Hematopoietic multipotent progenitor cell treated with erythropoietin and hydrocortisone succinate and interleukin-3 and kit ligand, for 15 days (in vitro differentiated cells): ENCODE results near the gene FBLN5.
A peak's percentile ranks its signal among the peaks of the same experiment; 100 is the strongest.

Source experiments
- DNase-seq: peaks from one replicate; pipeline ENCODE4 v3.0.0-alpha.2; 2015; ENCODE audit warnings: low spot score

The FBLN5 gene, protein sequence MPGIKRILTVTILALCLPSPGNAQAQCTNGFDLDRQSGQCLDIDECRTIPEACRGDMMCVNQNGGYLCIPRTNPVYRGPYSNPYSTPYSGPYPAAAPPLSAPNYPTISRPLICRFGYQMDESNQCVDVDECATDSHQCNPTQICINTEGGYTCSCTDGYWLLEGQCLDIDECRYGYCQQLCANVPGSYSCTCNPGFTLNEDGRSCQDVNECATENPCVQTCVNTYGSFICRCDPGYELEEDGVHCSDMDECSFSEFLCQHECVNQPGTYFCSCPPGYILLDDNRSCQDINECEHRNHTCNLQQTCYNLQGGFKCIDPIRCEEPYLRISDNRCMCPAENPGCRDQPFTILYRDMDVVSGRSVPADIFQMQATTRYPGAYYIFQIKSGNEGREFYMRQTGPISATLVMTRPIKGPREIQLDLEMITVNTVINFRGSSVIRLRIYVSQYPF

GRCh38 chr14:91947475-91948184 is at the start of gene FBLN5:
Gene FBLN5, minus strand, starts transcription at chr14:91947694. Its CDS starts 465 bp downstream, at chr14:91947229.
- DNase-seq, result no peak

- DNase-seq, result peak; percentile 62
These were observed 49.5 kb upstream of the FBLN5 start for GRCh38 chr14:91996948-91997371.

DNA sequence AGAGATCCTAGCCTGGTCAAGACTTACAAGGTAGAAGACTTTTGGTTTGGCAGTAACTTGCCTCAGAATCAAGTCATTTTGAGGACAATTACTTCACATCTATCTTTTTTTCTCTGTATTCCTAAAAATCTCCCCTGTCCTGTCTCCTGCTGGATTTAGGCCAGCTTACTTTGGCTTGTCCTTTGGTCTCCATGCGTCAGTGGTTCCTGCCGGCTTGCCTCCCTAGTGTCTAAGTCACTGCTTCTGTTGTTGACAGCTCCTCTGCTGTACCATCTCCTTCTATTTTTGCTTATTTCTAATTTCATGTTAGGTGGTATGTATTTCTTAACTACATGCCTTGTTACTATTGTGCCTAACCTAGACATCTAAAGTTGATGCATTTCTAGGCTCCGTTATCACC is 39.7 kb upstream of the FBLN5 start:
- no peak for DNase-seq

DNA sequence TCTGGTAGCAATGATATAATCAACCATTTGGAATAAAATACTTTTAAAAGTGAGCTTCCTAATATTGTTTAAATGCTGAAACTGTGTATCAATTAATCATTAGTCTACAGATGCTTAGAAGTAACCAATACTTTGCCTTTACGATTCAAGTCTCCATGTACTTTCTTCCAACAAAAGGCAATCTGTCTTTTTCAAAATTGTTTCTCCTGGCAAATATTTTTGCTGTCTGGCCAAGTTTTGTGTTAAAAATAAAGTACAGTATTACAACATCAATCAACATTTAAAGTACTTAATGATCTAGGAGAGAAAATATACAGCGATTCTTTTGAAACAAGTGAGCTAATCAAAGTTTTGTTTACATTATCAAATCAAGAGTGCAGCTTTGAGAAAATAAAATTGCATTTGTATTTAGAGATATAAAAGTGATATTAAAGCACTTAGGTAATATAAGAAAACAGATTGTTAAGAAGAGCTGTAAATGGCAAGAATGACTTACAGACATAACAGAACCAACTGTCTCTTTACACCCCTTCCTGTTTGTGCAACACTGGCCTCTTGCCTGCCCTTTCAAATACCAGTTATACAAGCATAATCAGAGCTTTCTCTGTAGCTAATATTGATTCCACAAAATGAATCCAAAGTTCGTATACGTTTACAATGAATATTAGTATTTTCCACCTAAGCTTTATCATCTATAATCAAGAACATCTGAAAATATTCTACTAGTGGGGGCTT is 38.2 kb upstream of the FBLN5 start:
- DNase-seq, result no peak

- no peak for DNase-seq
These were observed 37.5 kb upstream of the FBLN5 start for GRCh38 chr14:91985008-91985407.

GRCh38 chr14:91983588-91983987 is 36.1 kb upstream of the FBLN5 start:
- DNase-seq, result no peak

GRCh38 chr14:91980157-91980556 is 32.7 kb upstream of the FBLN5 start:
- DNase-seq, result peak; percentile 10

DNA sequence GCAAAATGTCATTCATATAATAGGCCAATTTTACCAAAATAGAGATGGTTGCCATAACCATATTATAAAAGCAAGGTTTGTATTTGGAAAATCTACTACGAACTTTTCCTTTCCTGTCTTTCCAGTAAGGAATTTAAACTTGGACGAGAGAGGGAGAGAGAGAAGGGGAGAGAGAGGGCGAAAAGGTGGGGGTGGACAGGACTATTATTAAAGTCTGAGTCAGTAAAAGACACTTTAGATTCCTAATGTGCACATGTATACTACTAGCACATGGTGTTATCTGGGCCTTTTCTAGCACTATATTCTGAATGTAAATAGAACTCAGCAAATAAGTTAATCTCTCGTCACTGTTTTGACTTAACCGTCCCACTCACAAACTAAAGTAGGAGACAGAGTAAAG is 30.4 kb upstream of the FBLN5 start:
- no peak for DNase-seq

DNA sequence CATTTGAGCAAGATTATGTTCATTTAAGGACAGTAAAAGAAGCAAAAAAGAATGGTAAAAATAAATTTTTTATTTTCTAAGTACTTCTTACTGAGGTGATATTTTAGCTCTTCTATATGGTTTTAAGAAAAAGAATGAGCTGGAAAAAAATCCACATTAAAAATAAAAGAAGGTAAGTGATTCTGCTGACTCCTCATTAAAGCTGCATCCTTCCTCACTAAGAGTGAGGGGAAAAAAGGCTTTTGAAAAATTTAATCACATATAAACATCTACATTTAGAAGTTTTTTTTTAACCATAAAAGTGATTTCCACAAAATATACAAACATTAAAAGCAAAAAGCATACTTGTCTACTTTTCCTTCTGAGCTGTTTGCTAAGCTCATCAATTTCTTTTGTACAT is 28.3 kb upstream of the FBLN5 start:
- no peak for DNase-seq

DNA sequence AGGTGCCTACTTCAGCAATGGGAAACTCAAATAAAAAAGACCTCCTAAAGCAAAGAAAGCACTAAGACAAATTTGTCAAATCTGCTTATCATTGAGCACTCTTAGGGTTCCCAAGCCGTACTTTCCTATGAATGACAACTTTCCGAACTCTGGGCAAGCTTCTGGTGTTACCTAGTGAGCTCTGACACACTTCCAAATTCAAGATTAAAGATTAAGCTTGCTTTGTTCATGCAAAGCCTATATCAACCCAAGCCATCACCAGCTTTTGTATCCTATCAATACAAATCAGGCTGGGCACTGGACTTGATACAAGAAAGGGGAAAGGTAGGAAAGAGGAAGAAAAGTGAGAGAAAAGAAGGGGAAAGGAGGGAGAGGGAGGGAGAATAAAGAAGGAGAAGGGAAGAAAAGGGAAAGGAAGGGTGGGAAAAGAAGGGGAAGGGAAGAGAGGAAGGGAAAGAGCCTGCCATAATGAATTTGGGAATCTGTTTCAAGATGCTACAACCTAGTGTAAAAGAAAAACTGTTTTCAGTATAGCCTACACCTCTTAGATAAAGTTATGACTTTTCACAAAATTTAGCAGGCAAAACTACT is 23.8 kb upstream of the FBLN5 start:
- DNase-seq, result no peak

GRCh38 chr14:91968280-91968679 is 20.8 kb upstream of the FBLN5 start:
- no peak for DNase-seq

DNA sequence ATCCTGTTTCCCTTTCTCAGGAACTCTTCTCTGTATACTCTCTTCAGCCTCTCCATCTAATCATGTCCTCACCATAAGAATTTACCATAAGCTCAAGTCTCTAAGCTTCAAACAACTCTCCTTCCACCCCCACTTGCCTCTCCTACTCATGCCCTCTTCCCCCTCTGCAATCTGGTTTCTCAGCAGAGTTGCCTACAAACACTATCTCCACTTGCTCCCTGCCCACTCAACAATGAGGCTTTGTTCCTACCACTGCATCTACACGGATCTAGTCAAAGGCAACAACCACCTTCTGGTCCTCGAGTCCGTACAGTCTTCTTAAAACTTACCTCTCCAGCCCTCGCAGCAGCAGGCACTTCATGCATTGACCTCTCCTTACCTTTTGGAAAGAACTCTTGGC is 17.2 kb upstream of the FBLN5 start:
- DNase-seq, result no peak

GRCh38 chr14:91964011-91964410 is 16.5 kb upstream of the FBLN5 start:
- no peak for DNase-seq

DNA sequence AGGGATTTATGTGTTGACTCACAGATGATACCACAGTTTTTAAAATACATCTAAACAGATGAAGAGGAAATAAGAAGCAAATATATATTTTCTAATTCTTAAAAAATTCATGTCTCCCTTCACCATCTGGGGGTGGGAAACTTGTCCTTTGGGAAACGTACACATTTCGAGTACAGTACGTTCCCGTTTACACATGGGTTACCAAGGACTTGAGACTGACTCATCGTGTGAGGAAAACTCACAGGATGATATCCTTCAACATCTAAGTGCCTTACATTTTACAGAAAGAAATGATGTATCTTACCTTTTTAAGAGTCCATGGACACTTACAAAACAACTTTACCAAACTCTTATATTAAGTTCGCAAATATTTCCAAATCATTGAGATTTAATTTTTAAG is 16.0 kb upstream of the FBLN5 start:
- no peak for DNase-seq

GRCh38 chr14:91961297-91962220 is 14.1 kb upstream of the FBLN5 start:
- DNase-seq, result no peak

DNA sequence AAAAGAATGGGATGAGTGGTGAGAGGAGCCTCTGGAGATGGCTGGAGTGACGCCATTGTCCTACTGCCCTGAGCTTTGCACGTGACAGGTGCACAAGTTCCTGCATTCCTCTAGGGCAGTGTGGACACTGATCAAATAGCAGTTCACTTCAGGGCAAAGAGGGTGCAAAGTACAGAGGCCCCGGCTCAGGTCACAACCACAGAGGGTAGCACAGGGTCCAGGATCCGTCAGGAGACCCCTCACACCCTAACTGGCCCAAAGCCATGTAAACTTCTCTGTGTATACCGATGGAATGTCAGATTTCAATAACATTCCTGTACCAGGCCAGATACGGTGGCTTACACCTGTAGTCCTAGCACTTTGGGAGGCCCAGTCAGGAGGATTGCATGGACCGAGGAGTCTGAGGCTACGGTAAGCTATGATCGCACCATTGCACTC is 10.4 kb upstream of the FBLN5 start:
- no peak for DNase-seq

GRCh38 chr14:91956616-91957015 is 9.1 kb upstream of the FBLN5 start:
- DNase-seq, result no peak

DNA sequence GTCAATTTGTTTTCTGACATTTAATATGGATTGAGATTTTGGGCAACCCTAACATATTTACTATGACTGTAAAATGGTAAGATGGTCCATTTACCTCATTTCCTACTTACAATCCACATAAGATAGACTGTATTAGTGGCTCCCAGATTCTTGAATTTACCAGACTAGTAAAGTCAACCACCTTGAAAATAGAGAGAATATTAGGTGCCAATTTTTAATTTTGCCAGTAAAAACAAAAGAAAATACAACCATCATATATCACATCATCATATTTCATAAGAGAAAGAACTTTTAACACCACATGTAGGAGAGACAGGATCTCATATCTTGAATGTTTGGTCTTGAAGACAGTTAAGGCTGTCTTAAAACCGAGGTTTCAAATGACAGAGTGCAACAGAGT is 7.7 kb upstream of the FBLN5 start:
- DNase-seq, result no peak

DNA sequence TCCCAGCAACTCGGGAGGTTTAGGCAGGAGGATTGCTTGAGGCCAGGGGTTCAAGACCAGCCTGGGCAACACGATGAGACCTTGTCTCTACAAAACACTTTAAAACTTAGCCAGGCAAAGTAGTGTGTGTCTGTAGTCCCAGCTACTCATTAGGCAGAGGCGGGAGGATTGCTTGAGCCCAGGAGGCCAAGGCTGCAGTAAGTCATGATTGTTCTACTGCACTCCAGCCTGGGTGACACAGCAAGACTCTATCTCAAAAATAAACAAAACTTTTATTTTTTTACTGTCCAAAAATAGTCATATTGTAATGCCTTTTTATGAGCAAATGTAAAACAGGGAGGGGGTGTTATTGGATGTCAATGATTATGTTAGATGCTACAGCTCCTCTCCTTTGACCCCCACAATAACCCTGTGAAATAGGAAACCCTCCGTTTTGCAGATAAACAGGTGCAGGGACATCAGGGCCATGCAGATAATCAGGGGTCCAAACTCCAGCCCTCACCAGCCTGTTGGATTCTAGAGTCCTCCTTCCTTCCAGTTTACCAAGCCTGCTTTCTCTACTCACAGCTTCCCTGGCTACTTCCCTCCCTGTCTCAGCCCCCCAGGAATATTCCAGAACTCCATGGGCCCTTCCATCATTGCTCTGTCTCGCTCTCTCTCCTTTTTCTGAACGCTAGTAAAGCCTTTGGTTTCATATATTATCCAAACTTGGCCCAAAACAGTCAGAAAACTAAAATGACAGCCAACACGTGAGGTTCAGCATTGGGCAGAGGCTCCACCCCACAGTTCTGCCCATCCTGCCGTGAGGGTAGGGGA is 5.9 kb upstream of the FBLN5 start:
- no peak for DNase-seq
